Heart left ventricle (tissue), 16 donors: Measurements from ENCODE around the gene SETBP1. TPM values are rescaled to one million over a fixed set of nuclear protein-coding genes. Genes with fewer than 3 reads are reported as not detected.

Experiments
- ATAC-seq, 4 donors: fragments of 200-7000 bp; cut with Tn5 transposase; one replicate each; pipeline ENCODE4 v1.9.1; 2020 to 2022; ENCODE audit warnings: moderate library complexity in 4 of 4, mild to moderate bottlenecking in 3 of 4, moderate number of reproducible peaks in 1 of 4
- DNase-seq, 5 donors: peaks; one replicate each; pipeline ENCODE4 v3.0.0-alpha.2; 2020
- H3K27ac ChIP-seq, 12 donors: fragments of 200-600 bp; sonication (generic) in 4 of 12; one replicate each; pipeline versions ENCODE4 v1.5.0 to v1.8.0; 2016 to 2022; ENCODE audit warnings: mild to moderate bottlenecking in 2 of 12
- H3K27me3 ChIP-seq, 9 donors: fragments of 200-600 bp; sonication (generic) in 2 of 9; one replicate each; pipeline versions ENCODE4 v1.5.1 to v1.8.0; 2016 to 2022; ENCODE audit warnings: mild to moderate bottlenecking in 3 of 9
- H3K36me3 ChIP-seq, 9 donors: fragments of 200-600 bp; sonication (generic) in 2 of 9; one replicate each; pipeline versions ENCODE4 v1.5.0 to v1.8.0; 2018 to 2022; ENCODE audit warnings: mild to moderate bottlenecking in 2 of 9
- H3K4me1 ChIP-seq, 12 donors: fragments of 200-600 bp; sonication (generic) in 4 of 12; one replicate each; pipeline versions ENCODE4 v1.5.0 to v1.8.0; 2016 to 2022; ENCODE audit warnings: mild to moderate bottlenecking in 3 of 12
- H3K4me3 ChIP-seq, 12 donors: fragments of 200-600 bp; sonication (generic) in 4 of 12; one replicate each; pipeline versions ENCODE4 v1.5.0 to v1.8.0; 2017 to 2022; ENCODE audit warnings: mild to moderate bottlenecking in 9 of 12, moderate library complexity in 4 of 12
- H3K9me3 ChIP-seq, 12 donors: fragments of 200-600 bp; sonication (generic) in 4 of 12; one replicate each; pipeline versions ENCODE4 v1.5.0 to v1.8.0; 2016 to 2022; ENCODE audit warnings: mild to moderate bottlenecking in 1 of 12
- POLR2A ChIP-seq, 2 donors: fragments of 450-650 bp; IDR thresholded peaks; one replicate each; pipeline ENCODE4 v1.6.1; 2017; ENCODE audit warnings: antibody characterized with exemption in 2 of 2, mild to moderate bottlenecking in 2 of 2, moderate library complexity in 2 of 2
- WGBS, 4 donors: extraction: QIAGEN DNeasy Blood & Tissue Kit in 2 of 4; methylation state at CpG; one replicate each; pipeline versions ENCODE4 v1.1.5 to v1.1.7; 2013 to 2018; 5-methylcytosine and 5-hydroxymethylcytosine counted together
- intact Hi-C, 10 donors: fragments of 100-400 bp; cut with DNase I; formaldehyde crosslinking; loops; one replicate each; pipeline versions ENCODE4 v1.11.1 to v1.14.2; 2022
- polyA plus RNA-seq, 2 donors: library from polyadenylated mRNA; stranded (reverse); fragments of 200-250 nt; gene quantifications; one replicate each; pipeline ENCODE4 v1.2.3, GENCODE V29; 2013
- total RNA-seq, 9 donors: library from RNA; depleted of rRNA in 2 of 9; stranded (reverse); fragments of >200 nt in 2 of 9; fragmentation: NEBNext Ultra II Directional in 3 of 9; extraction: Animal tissue kit (Norgen Biotek cat#: 25700) in 3 of 9; gene quantifications; one replicate each; pipeline versions ENCODE4 v1.1.0 to v1.2.4, GENCODE V29; 2016 to 2023
- TF ChIP-seq, protein P1 (sequence below), 12 donors: fragments of 200-600 bp; sonication (generic) in 4 of 12; IDR thresholded peaks; one replicate each; pipeline versions ENCODE4 v1.5.0 to v1.8.0; 2018 to 2022; ENCODE audit warnings: antibody characterized with exemption in 12 of 12, mild to moderate bottlenecking in 5 of 12
- donor health status: ischemic (EF 13 %, LVEDD 7.1; RV severe dilation, severe dysfunction).
- donor health status: healthy with polysubstance abuse.
- donor health status: DM: no; HTN: yes; CAD: no.
- donor health status: DM: no; HTN: no; CAD: no.
- donor health status: ischemic (EF 25% LVEDD 6.9; RV normal size, moderate dysfunction).
- donor health status: ischemic (EF 25% LVEDD 5.7; RV mildly dilated, moderate dysfunction).
- donor health status: healthy.
- donor health status: DM: yes; HTN: yes; CAD: no.
- donor health status: ischemic (EF 35%, LVEDD 5.7; RV mildly dilated, moderate dysfunction).
- donor health status: nonischemic (EF 11% LVEDD 7.7; RV severe dilation, severe dysfunction).
- donor health status: DM: yes; HTN: yes; CAD: no.
- donor health status: PGD.
- donor health status: ischemic (EF 29% LVEDD 5.4; RV normal size, mild dysfunction).
- donor health status: nonischemic (EF 23%, LVEDD 6.1; RV moderate dilation, normal function).

The SETBP1 gene
- total and polyA plus RNA-seq, 11 donors, result 1.2 to 10.6 (median 5.5) TPM

DNA sequence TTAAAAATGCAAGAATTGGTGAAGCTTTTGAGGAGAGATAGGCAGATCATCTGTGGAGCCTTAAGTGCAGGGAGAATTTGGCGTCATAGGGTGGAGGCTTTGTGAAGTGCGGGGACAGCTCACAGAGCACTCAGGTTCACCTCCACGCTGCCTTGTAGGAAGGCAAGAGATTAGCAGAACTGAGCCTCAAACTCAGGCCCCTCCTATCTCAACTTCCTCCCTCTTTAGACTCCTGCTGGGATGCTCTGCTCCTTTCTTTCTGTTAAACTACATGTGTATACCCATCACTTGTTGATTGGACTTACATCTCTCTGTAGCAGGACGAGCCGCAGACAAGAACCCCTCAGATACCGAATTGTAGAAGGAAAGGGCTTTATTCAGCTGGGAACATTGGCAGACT lies 422.2 kb downstream of the SETBP1 start:
- ATAC-seq (no peak), DNase-seq (no peak)
- Histone ChIP-seq H3K4me3 (no peak overlapping the region), H3K36me3 (no peaks in the 10 kb centered on the region), H3K27ac (no peak overlapping the region), H3K4me1 (peaks cover 0 to 61% (median 0%) of the 10 kb centered on the region in 12 donors), H3K9me3 (no peaks in the 10 kb centered on the region), H3K27me3 (no peaks in the 10 kb centered on the region)
- TF ChIP-seq, protein P1, sequence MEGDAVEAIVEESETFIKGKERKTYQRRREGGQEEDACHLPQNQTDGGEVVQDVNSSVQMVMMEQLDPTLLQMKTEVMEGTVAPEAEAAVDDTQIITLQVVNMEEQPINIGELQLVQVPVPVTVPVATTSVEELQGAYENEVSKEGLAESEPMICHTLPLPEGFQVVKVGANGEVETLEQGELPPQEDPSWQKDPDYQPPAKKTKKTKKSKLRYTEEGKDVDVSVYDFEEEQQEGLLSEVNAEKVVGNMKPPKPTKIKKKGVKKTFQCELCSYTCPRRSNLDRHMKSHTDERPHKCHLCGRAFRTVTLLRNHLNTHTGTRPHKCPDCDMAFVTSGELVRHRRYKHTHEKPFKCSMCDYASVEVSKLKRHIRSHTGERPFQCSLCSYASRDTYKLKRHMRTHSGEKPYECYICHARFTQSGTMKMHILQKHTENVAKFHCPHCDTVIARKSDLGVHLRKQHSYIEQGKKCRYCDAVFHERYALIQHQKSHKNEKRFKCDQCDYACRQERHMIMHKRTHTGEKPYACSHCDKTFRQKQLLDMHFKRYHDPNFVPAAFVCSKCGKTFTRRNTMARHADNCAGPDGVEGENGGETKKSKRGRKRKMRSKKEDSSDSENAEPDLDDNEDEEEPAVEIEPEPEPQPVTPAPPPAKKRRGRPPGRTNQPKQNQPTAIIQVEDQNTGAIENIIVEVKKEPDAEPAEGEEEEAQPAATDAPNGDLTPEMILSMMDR (IDR thresholded peaks at IDR 0.05), result no peak
- TF ChIP-seq POLR2A (IDR thresholded peaks at IDR 0.05), result no peak
- WGBS, 4 donors, result 82 to 96% (median 86%) methylated on average over 6 of the region's 6 CpGs
- intact Hi-C loops, result no loop called here

DNA sequence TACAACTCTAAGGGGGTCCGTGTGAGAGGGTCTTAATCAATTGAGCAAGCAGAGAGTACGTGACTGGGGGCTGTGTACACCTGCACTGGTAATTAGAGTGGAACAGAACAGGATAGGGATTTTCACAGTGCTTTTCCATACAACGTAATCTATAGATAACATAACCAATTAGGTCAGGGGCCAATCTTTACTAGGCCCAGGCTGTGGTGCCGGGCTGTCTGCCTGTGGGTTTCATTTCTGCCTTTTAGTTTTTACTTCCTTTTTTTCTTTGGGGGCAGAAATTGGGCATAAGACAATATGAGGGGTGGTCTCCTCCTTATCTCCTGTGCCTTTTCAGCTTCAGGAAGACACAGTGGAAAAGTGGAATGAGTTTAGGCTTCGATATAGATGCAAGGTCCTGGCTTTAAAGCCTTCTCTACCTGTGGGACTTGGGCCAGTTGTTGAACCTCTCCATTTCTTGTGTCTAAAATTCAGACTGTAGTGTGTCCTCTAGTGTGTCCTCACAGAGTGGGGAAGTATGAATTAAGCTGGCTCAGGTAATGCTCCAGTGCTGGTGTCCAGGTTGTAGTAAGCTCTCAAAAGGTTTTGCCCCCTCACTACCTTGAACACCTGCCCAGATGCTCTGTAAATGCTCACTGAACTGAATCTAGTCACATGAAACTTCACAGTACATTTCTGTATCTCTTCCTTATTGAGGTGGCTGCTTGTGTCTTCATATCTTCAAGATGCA lies 422.8 kb downstream of the SETBP1 start:
- Histone ChIP-seq H3K36me3 (no peaks in the 10 kb centered on the region), H3K4me3 (no peak overlapping the region), H3K27ac (no peak overlapping the region), H3K4me1 (peaks cover 0 to 61% (median 0%) of the 10 kb centered on the region in 12 donors), H3K9me3 (no peaks in the 10 kb centered on the region), H3K27me3 (no peaks in the 10 kb centered on the region)
- ATAC-seq, result no peak
- intact Hi-C loops, result no loop called here
- no peak for TF ChIP-seq POLR2A (IDR thresholded peaks at IDR 0.05)
- TF ChIP-seq, protein P1 (IDR thresholded peaks at IDR 0.05), result no peak
- WGBS, 4 donors, result 85 to 88% (median 86%) methylated on average over 5 of the region's 5 CpGs
- DNase-seq, result no peak

DNA sequence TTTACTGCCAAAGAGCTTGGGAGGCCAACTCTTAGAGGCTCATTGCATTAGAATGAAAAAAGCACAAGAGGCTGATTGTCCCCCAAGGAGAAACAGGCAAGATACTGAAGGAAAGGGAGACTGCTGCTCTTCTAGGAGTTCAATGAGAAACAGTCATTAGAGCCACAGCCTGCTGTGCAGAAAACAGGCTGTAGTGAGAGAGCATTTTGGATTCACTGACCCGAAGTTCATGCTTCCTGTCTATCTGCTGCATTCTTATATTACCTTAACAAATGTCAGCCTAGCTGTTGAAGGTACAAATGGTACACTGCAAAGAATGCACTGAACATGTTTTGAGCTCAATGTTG lies 423.3 kb downstream of the SETBP1 start:
- ATAC-seq (no peak), DNase-seq (no peak)
- intact Hi-C loops, result no loop called here
- no peaks in the 10 kb centered on the region for H3K9me3 ChIP-seq
- 38 to 66% (median 51%) methylated on average over 1 of the region's 1 CpG for WGBS, 4 donors
- no peaks in the 10 kb centered on the region for H3K27me3 ChIP-seq
- no peaks in the 10 kb centered on the region for H3K36me3 ChIP-seq
- H3K4me1 ChIP-seq, result peaks cover 0 to 61% (median 0%) of the 10 kb centered on the region in 12 donors
- no peak overlapping the region for H3K4me3 ChIP-seq
- TF ChIP-seq, protein P1 (IDR thresholded peaks at IDR 0.05), result no peak
- no peak for TF ChIP-seq POLR2A (IDR thresholded peaks at IDR 0.05)
- H3K27ac ChIP-seq, result no peak overlapping the region

DNA sequence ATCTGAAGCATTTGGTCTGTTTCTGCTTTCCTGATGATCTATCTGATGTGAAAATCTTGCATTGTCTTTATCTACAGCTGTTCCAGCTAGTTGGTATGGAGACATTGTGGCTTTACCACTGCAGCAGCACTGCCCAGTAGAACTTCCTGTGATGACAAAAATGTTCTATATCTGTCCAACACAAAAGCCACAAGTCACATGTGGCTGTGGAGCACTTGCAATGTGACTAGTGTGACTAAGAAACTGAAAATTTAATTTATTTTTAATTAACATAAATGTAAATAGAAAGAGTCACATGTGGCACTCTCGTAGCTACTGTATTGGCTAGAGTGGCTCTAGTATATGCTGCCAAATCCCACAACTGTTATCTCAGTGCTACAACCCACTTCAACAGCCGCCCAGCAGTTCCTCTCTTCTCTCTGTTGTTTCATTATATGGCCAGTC lies 425.7 kb downstream of the SETBP1 start:
- ATAC-seq, result peak in 2 of 4 donors; percentile 60
- Histone ChIP-seq H3K4me3 (no peak overlapping the region), H3K4me1 (peaks cover 0 to 65% (median 5%) of the 10 kb centered on the region in 12 donors), H3K36me3 (no peaks in the 10 kb centered on the region), H3K9me3 (no peaks in the 10 kb centered on the region), H3K27ac (no peak overlapping the region), H3K27me3 (no peaks in the 10 kb centered on the region)
- intact Hi-C loops, result no loop called here
- no peak for DNase-seq
- TF ChIP-seq POLR2A (IDR thresholded peaks at IDR 0.05), result no peak
- TF ChIP-seq, protein P1 (IDR thresholded peaks at IDR 0.05), result no peak
- WGBS, 4 donors, result 33 to 43% (median 34%) methylated on average over 2 of the region's 2 CpGs
